ENCODE measurements around the gene TP53I13. TPM values are rescaled to one million over a fixed set of nuclear protein-coding genes. Genes with fewer than 3 reads are reported as not detected.

The TP53I13 gene
- total and polyA plus RNA-seq, 2 of the 13 experiments (the other 11 are each of a cell fraction or from before 2014, with no cell fraction given) = 16.9 to 25.7 TPM

DNA sequence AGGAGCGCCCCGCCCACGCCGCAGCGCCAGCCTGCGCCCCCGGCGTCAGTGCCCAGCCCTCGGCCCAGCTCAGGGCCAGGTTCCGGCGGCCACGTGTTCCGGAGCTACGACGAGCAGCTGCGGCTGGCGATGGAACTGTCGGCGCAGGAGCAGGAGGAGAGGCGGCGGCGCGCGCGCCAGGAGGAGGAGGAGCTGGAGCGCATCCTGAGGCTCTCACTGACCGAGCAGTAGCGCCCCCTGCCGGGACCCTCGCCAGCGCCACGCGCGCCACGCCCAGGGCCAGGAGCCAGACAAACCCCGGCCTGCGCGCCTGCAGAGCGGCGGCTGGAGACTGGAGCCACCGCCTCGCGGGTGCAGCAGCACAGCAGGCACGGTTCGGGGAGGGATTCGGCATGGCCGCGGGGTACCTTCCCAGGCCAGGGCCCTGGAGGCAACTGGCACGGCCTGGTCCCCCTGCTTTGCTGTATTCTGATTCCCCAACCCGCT lies 44.9 kb downstream of the TP53I13 start (continued):
- TF ChIP-seq ZNF546 (CRISPR knock-in tag; conservative IDR thresholded peaks at IDR 0.05) (peak; percentile 61; the same call in 1 of the 2 replicates), RAD51 (IDR thresholded peaks at IDR 0.05; ENCODE audit: borderline replicate concordance) (no peak), ZNF3 (CRISPR knock-in tag; IDR thresholded peaks at IDR 0.05) (no peak), EZH2 (conservative IDR thresholded peaks at IDR 0.05; ENCODE audit: low read depth, low read length) (no peak), ZKSCAN1 (IDR thresholded peaks at IDR 0.05; ENCODE audit: low read length) (no peak), TARDBP (CRISPR knock-in tag; IDR thresholded peaks at IDR 0.05) (peak; percentile 39; the same call in 1 of the 2 replicates), SP4 (CRISPR knock-in tag; IDR thresholded peaks at IDR 0.05) (peak; percentile 84; the same call in 1 of the 2 replicates), EP300 (IDR thresholded peaks at IDR 0.05; ENCODE audit: low read depth in 2 of 2, low read length in 2 of 2) (0 out of 4 replicates have a peak, but pooled peaks of 1 of the 2 experiments have one; percentile 13), EP300 (CRISPR knock-in tag; IDR thresholded peaks at IDR 0.05; ENCODE audit: borderline replicate concordance) (no peak), ZNF44 (CRISPR knock-in tag; IDR thresholded peaks at IDR 0.05) (no peak; the same call in 1 of the 2 replicates), CHCHD3 (CRISPR knock-in tag; IDR thresholded peaks at IDR 0.05) (peak; percentile 97; the same call in 1 of the 2 replicates), MXD4 (CRISPR knock-in tag; IDR thresholded peaks at IDR 0.05) (peak; percentile 76; the same call in 1 of the 2 replicates), ZNF670 (CRISPR knock-in tag; IDR thresholded peaks at IDR 0.05; ENCODE audit: borderline replicate concordance) (no peak), KMT2B (CRISPR knock-in tag; IDR thresholded peaks at IDR 0.05) (no peak), ZNF256 (CRISPR knock-in tag; conservative IDR thresholded peaks at IDR 0.05) (no peak), KLF16 (CRISPR knock-in tag; IDR thresholded peaks at IDR 0.05) (peak; percentile 33 to 76; a peak in 2 of 4 replicates), RFX3 (CRISPR knock-in tag; IDR thresholded peaks at IDR 0.05) (no peak), SETDB1 (CRISPR knock-in tag; IDR thresholded peaks at IDR 0.05; ENCODE audit: borderline replicate concordance) (no peak), ZNF614 (CRISPR knock-in tag; IDR thresholded peaks at IDR 0.05; ENCODE audit: borderline replicate concordance) (no peak; the same call in 1 of the 2 replicates), PAX8 (CRISPR knock-in tag; IDR thresholded peaks at IDR 0.05; ENCODE audit: borderline replicate concordance) (no peak; the same call in 1 of the 2 replicates)
- TF ChIP-seq, protein P1, sequence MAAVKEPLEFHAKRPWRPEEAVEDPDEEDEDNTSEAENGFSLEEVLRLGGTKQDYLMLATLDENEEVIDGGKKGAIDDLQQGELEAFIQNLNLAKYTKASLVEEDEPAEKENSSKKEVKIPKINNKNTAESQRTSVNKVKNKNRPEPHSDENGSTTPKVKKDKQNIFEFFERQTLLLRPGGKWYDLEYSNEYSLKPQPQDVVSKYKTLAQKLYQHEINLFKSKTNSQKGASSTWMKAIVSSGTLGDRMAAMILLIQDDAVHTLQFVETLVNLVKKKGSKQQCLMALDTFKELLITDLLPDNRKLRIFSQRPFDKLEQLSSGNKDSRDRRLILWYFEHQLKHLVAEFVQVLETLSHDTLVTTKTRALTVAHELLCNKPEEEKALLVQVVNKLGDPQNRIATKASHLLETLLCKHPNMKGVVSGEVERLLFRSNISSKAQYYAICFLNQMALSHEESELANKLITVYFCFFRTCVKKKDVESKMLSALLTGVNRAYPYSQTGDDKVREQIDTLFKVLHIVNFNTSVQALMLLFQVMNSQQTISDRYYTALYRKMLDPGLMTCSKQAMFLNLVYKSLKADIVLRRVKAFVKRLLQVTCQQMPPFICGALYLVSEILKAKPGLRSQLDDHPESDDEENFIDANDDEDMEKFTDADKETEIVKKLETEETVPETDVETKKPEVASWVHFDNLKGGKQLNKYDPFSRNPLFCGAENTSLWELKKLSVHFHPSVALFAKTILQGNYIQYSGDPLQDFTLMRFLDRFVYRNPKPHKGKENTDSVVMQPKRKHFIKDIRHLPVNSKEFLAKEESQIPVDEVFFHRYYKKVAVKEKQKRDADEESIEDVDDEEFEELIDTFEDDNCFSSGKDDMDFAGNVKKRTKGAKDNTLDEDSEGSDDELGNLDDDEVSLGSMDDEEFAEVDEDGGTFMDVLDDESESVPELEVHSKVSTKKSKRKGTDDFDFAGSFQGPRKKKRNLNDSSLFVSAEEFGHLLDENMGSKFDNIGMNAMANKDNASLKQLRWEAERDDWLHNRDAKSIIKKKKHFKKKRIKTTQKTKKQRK (IDR thresholded peaks at IDR 0.05; ENCODE audit: low read length) = no peak
- TF ChIP-seq, protein P2, sequence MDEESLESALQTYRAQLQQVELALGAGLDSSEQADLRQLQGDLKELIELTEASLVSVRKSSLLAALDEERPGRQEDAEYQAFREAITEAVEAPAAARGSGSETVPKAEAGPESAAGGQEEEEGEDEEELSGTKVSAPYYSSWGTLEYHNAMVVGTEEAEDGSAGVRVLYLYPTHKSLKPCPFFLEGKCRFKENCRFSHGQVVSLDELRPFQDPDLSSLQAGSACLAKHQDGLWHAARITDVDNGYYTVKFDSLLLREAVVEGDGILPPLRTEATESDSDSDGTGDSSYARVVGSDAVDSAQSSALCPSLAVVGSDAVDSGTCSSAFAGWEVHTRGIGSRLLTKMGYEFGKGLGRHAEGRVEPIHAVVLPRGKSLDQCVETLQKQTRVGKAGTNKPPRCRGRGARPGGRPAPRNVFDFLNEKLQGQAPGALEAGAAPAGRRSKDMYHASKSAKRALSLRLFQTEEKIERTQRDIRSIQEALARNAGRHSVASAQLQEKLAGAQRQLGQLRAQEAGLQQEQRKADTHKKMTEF (CRISPR knock-in tag; IDR thresholded peaks at IDR 0.05) = peak; percentile 71; the same call in 1 of the 2 replicates
- TF ChIP-seq, protein P3, sequence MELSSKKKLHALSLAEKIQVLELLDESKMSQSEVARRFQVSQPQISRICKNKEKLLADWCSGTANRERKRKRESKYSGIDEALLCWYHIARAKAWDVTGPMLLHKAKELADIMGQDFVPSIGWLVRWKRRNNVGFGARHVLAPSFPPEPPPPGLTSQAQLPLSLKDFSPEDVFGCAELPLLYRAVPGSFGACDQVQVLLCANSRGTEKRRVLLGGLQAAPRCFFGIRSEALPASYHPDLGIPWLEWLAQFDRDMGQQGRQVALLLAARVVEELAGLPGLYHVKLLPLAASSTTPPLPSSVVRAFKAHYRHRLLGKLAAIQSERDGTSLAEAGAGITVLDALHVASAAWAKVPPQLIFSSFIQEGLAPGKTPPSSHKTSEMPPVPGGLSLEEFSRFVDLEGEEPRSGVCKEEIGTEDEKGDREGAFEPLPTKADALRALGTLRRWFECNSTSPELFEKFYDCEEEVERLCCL (CRISPR knock-in tag; IDR thresholded peaks at IDR 0.05; ENCODE audit: borderline replicate concordance) = no peak
- TF ChIP-seq, protein P4, sequence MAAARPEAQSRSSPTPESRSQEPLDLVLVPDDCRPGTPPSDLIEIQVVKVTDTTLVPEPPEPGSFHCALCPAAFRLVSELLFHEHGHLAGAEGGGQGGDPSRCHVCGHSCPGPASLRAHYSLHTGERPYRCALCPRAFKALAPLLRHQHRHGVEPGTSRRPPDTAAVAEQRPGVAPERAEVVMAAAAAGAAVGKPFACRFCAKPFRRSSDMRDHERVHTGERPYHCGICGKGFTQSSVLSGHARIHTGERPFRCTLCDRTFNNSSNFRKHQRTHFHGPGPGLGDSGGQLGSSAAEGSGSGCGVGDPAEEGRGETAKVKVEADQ (CRISPR knock-in tag; IDR thresholded peaks at IDR 0.05; ENCODE audit: borderline replicate concordance) = peak; percentile 77; the same call in 1 of the 2 replicates

Data from HepG2 (cell line).